ENCODE data around the gene MKLN1.

DNA sequence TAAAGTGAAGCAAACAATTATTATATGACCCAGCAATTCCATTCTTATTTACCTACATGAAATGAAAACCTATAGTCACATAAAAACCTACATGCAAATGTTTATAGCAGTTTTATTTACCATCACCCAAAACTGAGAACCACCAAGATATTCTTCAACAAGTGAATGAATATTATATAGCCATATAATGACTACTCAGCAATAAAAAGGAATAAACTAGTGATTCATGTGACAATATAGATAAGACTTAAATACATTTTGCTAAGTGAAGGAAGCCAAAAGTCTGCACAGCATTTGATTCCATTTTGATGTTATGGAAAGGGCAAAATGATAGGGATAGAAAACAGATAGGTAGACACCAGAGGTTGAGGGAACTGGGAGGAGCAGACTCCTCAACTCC is 197.0 kb downstream of the MKLN1 start:
- no peak for TF ChIP-seq POLR2A (IDR thresholded peaks at IDR 0.05)
- TF ChIP-seq, protein P1, sequence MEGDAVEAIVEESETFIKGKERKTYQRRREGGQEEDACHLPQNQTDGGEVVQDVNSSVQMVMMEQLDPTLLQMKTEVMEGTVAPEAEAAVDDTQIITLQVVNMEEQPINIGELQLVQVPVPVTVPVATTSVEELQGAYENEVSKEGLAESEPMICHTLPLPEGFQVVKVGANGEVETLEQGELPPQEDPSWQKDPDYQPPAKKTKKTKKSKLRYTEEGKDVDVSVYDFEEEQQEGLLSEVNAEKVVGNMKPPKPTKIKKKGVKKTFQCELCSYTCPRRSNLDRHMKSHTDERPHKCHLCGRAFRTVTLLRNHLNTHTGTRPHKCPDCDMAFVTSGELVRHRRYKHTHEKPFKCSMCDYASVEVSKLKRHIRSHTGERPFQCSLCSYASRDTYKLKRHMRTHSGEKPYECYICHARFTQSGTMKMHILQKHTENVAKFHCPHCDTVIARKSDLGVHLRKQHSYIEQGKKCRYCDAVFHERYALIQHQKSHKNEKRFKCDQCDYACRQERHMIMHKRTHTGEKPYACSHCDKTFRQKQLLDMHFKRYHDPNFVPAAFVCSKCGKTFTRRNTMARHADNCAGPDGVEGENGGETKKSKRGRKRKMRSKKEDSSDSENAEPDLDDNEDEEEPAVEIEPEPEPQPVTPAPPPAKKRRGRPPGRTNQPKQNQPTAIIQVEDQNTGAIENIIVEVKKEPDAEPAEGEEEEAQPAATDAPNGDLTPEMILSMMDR (IDR thresholded peaks at IDR 0.05): no peak
